Measurements from ENCODE around the gene CMKLR1.

CMKLR1 gene

DNA sequence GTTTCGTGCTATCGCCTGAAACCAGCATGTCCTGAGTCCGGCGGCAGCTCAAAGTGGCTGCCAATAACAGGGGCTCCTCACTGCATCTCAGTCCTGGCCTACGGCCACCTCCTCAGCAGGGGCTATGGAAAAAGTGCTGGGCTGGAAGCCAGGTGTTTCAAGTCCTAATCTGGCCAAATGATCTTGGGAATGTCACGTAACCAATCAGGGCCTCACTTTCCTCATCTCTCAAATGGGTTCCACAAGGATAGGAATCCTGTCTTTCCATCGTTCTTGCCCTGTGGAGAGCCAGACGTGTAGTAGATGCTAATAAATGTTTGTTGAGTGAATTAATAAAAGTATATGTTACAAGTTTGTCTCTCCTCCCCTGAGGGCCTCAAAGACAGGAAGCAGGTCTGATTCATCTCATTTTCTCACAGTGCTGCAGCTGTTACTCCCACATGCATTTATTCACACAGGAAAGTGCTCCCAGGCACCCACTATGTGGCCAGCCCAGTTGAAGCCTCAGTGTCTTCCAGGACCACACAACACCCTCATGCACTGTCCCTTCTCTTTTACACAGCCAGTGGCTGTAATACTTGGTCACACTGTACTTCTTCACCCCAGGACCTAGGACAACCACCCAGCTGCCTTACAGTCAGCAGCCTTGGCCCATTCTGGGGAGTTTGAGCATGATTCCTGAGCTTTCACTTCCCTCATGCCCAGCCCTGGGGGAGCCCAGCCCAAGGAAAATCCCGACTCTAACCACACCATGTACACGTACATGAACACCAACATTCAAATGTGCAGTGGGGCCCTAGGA, 5.0 kb downstream of the CMKLR1 start:
- no peak for DNase-seq

DNA sequence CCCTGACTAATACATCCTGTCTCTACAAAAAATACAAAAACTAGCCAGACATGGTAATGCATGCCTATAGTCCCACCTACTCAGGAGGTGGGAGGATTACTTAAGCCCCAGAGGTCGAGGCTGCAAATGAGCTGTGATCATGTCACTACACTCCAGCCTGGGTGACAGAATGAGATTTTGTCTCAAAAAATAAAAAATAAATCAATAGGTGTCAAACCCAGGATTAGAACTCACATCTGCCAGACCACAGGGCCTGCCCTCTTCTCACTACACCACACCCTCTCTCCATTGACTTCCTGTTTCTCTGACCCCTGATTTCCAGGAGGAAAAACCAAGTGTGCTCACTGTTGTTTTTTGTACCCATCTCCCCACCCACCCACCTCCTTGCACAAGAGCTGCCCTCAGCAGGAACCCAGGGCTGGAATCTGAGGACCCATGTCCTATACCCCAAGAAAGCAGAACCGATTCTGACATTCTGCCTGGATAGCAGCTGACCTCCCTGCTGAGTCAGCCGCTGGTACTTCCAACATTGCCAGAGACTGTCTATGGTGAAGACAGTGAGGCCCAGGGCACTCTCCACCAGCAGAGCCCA, 6.2 kb downstream of the CMKLR1 start:
- DNase-seq: no peak

DNA sequence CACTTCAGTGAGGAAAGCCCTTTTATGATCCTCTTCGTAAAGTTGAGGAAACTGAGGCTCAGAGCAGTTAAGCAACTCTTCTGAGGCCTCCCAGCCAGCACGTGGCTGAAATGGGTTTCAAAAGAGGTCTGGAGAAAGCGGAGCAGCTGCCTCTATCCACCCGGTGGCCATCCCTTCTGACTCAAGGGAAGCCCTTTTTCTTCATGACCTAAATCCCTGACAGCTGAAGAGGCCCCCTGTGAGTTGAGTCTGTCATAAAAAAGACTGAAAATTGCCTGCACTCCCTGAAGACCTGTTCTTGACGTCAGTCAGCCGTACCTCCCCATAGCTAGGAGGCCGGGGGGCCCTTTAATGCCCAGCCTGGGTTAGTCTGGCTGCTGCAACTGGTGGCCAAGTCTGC, 10.7 kb downstream of the CMKLR1 start:
- no peak for DNase-seq

DNA sequence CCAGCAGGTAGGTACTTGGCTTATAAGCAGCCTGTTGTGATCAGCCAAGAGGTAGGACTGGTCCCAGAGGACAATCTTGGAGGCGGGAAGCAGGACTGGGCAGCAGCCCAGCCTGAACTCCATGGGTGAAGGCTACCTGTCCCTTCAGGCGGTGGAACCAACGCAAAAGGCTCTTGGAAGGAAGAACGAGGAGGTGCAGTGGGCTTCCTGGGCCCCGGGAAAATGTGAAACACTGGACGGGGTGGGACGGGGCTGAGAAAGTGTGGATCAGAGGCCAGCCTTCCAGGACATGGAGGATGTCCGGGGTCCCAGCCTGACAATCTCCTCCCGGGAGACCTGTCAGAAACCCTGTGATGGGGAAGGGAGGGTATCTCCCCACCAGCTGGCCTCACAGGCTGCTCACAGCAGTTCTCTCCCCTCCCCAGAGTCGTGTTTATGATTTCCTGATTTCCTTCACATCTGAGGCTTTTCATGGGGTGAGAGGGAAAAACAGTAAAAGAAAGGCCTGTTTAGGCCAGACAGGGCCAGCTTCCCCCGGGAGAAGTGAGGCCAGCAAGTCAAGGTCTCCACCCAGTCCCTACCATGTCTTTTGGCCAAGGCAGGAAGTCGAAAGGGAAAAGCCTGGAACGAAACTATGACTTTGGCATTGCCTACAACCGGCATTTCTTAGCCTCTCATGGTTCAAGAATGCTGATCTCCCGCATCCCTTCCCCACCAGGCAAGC, 11.3 kb downstream of the CMKLR1 start:
- DNase-seq: no peak

DNA sequence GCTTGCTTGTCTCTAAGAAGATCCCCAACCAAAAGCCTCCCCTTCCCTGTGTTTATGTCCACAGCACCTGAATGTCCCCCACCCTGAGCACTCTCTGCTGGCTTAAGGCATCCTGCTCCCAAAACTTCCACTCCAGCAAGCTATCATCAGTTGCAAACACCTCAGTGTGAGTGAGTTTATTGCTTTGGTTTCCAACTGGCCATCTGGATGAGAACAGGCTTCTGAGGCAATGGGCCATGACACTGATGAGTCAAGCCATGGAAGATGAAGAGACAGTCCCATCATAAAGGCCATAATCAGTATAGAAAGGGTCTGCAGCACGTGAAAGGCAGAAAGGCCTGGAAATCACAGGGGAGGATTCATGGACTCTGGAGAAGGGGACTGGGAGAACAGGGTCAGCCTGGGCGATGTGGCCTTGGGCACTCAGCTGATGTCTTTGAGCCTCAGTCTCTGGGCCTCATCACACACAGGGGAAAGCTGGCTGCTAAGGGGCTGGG, 12.8 kb downstream of the CMKLR1 start:
- no peak for DNase-seq

DNA sequence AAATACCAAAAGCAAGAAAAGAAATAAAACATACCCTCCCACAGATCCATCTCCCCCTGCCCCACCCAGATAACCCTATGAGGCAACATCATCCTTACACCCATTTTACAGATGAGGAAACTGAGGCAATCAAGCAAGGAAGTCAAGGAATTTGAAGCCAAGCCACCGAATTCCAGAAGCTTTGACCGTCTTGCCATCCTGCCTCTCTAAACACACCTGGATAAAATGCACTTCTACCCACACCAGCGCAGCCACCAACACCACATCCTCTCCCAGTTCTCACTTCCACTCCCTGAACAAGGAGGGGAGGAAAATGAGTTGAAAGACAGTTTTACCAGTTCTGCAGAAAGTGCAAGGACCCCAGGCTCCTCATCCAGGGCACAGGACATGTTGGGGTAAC, 13.6 kb downstream of the CMKLR1 start:
- no peak for DNase-seq

DNA sequence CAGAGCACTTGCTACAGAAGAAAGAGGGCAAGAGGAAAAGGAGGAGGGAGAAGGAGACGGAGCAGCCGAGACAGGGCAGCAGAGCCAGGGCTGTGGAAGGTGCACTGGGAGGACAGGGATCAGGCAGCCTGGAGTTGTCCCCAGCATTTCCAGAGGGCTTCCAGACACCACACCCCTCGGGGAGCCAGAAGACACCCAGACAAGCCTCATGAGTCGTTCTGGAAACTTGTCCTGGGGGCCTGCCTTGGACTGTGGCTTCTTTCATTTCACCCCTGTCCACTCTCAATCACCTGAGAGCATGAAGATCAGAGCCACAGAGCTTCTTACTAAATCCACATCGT, 14.1 kb downstream of the CMKLR1 start:
- DNase-seq: no peak

DNA sequence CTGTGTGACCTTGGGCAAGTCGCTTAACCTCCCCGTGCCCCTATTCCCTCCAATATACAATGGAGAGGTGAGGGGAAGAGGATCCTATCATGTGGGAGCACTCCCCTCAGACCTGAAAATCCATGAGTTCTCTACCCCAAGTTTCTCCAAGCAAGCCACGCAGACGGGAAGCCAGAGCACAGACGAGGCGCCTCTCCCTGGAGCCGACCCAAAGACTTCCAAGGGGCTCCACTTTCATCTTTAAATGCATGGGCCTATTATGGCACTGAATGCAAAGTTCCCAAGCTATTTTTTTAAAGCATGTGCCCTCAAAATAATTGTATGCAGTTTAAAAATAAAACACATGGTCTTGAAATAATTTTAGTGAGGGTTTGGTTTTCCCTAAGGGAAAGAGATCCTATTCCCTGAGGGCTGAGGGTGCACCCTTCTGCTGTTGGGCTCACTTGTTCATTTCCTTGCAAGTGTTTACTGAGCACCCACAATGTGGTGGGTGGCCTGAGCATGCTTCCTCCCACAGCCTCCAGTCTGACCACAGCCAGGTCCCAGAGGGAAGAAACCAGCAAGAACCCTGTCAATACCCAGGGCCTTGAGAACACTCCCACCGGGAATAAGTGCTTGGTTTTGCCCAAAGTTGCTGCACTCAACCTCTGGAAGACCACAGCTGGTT, 14.6 kb downstream of the CMKLR1 start:
- DNase-seq: no peak

DNA sequence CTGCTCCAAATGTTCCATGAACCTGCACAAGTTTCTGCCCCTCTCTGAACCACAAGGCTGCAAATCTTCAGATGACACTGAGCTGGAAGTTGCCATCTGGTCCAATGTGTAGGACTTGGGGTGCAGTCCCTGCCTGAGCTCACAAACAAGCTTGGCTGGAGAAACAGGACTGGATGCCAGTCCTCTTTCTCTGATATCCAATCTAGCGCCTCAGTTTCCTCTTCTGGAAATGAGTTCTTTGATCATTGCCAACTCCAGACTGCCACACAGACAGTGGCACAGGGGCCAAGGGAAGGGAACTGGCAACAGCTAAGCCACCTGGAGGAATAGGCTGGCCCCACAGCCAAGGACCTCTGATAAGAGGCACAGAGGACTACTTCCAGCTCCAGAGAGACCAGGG, 15.5 kb downstream of the CMKLR1 start:
- DNase-seq: no peak

DNA sequence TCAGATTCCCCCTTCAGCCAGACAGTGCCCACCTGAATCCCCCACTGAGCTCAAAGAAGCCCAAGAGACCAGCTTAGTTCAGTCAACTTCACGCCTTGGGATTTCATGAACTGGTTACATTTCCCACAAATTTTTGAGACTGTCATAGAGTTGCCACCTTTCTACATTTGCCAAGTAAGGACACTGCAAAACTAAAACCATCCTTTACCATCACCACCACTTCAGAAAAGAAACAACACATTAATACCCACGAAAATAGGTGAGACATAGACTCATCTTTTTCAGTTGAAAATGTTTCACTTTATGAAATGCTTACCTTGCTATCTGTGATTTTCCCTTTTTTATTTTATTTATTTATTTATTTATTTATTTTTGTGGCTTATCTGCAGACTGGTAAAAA, 16.1 kb downstream of the CMKLR1 start:
- DNase-seq: no peak

DNA sequence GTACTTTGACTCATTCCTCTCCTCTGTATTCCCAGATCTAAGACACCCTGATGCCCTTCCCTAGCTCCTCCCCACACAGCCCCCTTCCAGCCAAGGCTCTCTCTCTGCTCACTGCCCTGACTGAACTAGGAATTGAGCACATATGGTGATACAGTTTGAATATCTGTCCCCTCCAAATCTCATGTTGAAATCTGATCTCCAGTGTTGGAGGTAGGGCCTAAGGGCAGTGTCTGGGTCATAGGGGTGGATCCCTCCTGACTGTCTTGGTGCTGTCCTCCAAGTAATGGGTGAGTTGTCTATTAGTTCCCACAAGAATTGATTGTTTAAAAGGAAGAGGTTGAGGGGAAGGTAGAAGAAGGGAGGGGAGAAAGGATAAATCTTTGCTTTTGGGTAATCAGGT, 17.4 kb downstream of the CMKLR1 start:
- DNase-seq: no peak

DNA sequence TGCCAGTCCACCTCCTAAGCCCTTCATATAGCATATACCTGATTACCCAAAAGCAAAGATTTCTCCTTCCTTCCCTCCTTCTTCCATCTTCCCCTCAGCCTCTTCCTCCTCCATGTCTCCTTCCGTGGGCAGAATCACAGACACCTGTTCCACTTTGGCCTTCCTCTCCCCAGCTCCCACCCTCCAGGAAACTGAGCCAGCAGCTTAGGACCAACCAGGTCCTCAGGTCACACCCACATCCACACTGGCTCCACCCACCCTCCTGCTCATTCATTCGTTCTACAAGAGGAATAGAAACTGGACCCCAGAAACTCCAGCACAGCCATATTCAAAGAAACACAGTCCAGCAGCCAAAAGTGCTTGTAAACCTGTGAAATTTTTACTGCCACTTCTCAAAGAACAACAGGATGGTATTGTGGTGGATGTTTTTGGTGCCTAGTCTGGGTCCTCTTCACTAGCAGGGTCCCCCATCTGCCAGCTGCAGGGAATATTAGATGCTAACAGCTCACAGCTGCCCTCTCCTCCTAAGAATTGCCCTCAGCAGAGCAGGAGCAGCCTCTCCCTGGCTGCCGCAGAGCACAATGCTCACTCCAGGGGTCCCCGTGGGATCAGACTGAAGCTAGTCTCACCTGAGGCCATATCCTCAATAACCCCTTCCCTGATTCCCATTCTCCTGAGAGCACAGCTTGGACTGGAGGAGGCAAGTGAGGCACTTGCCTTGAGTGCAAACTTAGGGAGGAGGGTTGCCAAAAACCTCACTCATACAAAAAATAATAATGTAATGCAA, 18.4 kb downstream of the CMKLR1 start:
- no peak for DNase-seq

DNA sequence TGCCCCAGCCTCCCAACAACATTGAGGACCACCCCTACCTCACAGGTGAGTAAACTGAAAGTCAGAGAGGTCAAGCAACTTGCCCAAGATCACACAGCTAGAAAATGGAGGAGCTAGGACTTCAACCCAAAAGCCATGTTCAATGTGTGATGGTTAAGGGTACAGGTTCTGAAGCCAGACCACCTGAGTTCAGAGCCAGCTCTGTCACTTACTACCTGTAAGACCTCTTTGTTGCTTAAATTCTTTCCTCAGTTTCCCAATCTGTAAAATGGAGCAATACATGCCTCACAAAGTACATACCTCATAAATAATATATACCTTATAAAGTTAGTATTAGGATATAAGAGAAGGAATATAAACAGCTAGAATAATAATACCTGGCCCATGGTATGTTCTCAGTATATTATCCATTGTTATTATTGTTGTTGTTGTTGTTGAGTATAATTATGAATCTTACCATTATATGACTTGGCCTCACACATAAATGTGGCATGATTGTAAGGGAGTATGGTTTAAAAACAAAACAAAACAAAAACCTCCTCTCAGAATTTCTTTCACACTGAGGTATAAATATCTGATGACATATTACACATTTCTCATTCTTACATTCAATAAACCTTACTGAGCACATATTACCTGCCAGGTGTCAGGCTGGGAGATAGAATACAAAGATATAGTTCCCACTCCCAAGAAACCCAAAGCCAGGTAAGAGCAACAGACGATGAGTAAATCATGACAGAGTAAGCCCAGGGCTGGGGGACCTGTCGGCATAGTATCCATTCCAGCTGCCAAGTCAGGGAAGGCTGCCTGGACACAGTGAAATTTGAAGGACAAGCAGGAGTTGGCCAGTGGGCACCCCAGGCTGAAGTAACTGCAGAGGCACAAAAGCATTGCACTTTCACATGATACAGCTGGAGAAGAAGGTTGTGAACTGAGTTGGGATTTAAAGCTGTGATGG, 19.6 kb downstream of the CMKLR1 start:
- DNase-seq: no peak

DNA sequence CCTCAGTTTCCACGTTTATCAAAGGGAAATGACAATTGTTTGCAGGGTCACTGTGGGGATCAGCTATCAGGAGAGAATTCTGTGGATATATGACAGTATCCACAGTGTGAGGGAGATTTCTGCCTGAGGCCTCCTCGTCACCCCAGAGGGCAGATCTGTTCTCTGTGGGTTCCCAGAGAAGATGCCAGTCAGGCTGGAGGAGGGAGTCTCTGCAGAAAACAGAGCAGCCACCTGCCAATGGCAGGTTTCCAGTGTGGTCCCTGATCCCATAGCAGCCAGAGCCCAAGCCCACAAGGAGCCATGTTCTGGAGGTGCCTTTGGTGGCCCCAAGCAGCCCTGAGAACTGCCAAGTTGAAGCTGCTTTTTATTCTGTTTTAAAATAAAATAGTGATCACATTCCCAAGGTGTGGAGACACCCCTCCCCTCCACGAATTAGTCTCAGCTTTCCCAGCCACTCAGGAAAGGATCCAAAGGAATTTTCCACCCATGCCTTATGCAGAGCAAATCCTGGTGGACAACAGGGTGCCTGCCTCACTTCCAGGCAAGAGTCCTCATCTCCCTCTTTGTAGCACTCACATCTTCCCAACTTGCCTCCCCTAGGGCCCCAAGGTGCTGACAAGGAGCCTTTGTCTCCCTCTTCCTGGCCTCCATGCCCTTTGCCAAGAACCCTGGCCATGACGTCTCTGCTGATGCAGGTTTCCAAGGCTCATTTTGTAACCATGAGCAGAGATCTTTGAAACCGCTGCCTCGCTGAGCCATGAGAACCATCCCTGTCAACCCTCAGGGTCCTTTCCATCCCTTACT, 20.4 kb downstream of the CMKLR1 start:
- no peak for DNase-seq

DNA sequence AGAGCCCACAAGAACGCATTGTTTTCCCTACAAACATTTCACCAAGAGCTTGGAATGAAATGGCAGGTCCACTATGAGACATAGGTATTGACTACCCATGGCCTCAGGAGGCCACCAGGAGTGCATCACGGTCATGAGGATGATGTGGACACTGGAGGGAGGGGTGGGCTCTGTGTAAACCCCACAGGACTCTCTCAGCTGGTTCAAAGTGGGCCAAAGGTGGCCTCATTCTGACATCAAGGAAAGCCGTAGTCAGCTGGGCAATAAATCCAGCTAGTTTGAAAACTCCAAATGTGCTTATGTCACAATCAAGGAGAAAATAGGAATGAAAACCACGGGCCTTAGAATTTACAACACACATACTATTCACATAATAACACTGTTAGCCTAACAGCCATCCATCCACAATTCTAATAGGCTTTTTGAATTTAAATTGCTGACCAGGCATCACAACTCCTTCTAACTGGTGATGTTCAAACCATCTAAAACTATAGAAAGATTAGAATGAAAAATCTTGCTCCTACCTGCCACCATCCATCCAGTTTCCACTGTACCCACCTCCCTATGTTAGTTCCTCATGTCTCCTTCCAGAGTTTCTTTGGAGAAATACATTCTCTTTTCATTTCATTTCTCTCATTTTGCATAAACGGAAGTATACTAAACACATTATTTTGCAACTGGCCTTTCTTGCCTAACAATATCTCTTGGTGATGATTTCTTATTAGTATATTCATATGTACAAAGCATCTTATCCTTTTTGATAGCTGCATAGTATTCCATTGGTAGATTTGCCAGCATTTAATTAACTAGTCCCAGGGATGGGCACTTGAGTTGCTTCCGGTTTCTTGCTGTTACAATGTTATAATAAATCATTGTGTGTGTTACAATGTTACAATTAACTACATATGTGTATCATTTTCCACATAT, 21.5 kb downstream of the CMKLR1 start:
- no peak for DNase-seq

DNA sequence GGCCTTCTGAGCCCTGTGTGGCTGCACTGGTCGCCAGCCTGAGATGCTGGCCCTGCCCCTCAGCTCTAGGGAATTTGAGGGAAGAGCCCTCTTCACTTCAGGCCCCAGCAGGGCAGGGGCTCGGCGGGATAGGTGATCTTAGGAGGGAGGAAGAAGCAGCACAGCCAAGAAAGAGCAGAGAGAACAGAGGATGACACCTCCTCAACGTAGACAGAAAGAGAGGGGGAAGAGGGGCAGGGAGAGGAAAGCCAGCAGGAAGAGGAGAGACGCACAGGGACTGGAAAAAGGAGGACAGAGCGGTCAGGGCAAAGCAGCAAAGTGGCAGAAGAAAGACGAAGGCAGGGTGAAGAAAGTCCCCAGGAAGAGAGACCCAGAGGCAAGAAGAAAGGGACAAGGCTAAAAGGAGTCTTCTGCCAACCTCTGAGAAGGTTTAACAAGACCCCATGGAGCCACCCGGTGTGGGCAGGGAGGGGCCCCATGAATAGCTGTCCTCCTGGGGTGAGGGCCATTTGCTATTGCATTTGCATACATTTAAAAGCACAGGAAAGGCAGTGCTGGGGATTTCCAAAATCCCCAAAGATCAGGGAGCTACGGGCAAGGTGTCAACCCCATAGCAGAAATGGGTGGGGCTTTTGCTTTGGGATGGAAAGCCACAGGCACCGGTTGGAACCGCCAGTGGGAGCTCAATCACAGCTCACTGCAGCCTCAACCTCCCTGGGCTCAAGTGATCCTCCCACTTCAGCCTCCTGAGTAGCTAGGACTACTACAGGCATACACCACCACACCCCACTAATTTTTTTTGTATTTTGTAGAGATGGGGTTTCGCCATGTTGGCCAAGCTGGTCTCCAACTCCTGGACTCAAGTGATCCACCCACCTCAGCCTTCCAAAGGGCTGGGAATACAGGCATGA, 22.7 kb downstream of the CMKLR1 start:
- no peak for DNase-seq

DNA sequence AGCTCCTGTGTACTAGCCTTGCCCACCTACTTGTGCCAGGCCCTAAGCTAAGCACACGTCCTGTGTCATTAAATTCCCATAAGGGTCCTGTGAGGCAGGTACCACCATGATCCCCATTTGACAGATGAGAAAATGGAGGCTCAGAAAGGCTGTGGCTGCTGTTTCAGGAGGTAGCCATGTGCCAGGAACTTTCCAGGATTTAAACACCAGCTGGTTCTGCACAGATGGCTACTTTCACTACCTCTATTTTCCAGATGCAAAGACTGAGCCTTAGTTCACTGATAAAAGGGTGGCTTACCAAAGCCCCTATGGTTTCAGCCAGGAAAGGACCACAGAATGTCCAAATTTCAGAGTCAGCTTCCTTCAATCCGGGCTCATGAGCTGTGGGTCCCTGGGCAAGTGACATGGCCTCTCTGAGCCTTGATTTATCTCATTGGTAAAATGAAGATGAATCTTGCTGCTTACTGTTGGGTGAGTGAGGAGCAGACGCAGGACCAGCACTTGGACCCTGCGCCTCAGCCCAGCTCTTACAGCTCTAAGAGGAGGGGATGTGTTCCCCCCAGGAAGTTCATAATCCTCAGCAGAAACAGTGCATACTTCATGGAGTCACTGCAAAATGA, 23.5 kb downstream of the CMKLR1 start:
- no peak for DNase-seq
